PC-9 (cell line): ENCODE results near the gene WNK2. TPM values are rescaled to one million over a fixed set of nuclear protein-coding genes. Genes with fewer than 3 reads are reported as not detected.
"Not testable (repeated sequence)": the region's sequence is repeated elsewhere in the genome, so short reads cannot be mapped to it uniquely, and the experiment has no call there.

Source experiments
- BruUV-seq: library from RNA; stranded (reverse); fragments of 400-500 nt; replicated peaks from 2 replicates; lab custom pipeline; 2021; lab: Mats Ljungman, UMichigan
- CTCF ChIA-PET: fragments of 300-600 bp; sonication (Branson Sonifier 250); formaldehyde crosslinking; loops from one replicate; lab custom pipeline; 2022; ENCODE audit warnings: antibody characterized with exemption; lab: Charles Lee
- POLR2A ChIA-PET: fragments of 300-600 bp; sonication (Branson Sonifier 250); formaldehyde crosslinking; loops from one replicate; lab custom pipeline; 2022; ENCODE audit warnings: antibody characterized with exemption; ENCODE audit not compliant: unreplicated experiment; lab: Charles Lee
- DNase-seq, 2 experiments: peaks; one replicate each; pipeline versions ENCODE4 v3.0.0 to v3.0.0-alpha.2; 2015 to 2022; ENCODE audit warnings: mixed read lengths in 1 of 2
- H2AFZ ChIP-seq: fragments of 200-600 bp; sonication (generic); 2 replicates; pipeline ENCODE4 v1.8.1; 2017; ENCODE audit warnings: antibody characterized with exemption
- H3F3A ChIP-seq: fragments of 200-600 bp; sonication (generic); 2 replicates; pipeline ENCODE4 v1.8.1; 2017; ENCODE audit warnings: antibody characterized with exemption, mild to moderate bottlenecking, low read depth; ENCODE audit not compliant: insufficient read depth
- H3K27ac ChIP-seq: fragments of 200-600 bp; sonication (generic); 2 replicates; pipeline ENCODE4 v1.6.1; 2016; ENCODE audit warnings: mixed run types
- H3K27me3 ChIP-seq: fragments of 200-600 bp; sonication (generic); 2 replicates; pipeline ENCODE4 v1.6.1; 2016; ENCODE audit warnings: low read depth, mixed run types; ENCODE audit not compliant: insufficient read depth
- H3K36me3 ChIP-seq: fragments of 200-600 bp; sonication (generic); 2 replicates; pipeline ENCODE4 v1.6.1; 2016; ENCODE audit warnings: low read depth, mixed run types
- H3K4me1 ChIP-seq: fragments of 200-600 bp; sonication (generic); replicated peaks from 2 replicates; pipeline ENCODE4 v1.6.1; 2016; ENCODE audit warnings: mixed run types; ENCODE audit not compliant: insufficient read depth
- H3K4me2 ChIP-seq: fragments of 200-600 bp; sonication (generic); 2 replicates; pipeline ENCODE4 v1.6.1; 2017; ENCODE audit warnings: mixed run types
- H3K4me3 ChIP-seq: fragments of 200-600 bp; sonication (generic); 2 replicates; pipeline ENCODE4 v1.6.1; 2016; ENCODE audit warnings: mixed run types
- H3K79me2 ChIP-seq: fragments of 200-600 bp; sonication (generic); 2 replicates; pipeline ENCODE4 v1.6.1; 2017; ENCODE audit warnings: low read depth, mixed run types
- H3K9me2 ChIP-seq: fragments of 200-600 bp; sonication (generic); 2 replicates; pipeline ENCODE4 v1.8.1; 2017; ENCODE audit warnings: mild to moderate bottlenecking; ENCODE audit not compliant: insufficient read depth
- H3K9me3 ChIP-seq: fragments of 200-600 bp; sonication (generic); 2 replicates; pipeline ENCODE4 v1.8.1; 2016; ENCODE audit warnings: low read depth; ENCODE audit not compliant: insufficient read depth
- H4K20me1 ChIP-seq: fragments of 200-600 bp; sonication (generic); 2 replicates; pipeline ENCODE4 v1.8.1; 2017; ENCODE audit not compliant: insufficient read depth
- CTCF ChIP-seq: fragments of 200-600 bp; sonication (generic); conservative IDR thresholded peaks from 2 replicates; pipeline ENCODE4 v1.6.1; 2017; ENCODE audit warnings: mixed run types, antibody characterized with exemption, mild to moderate bottlenecking, moderate library complexity
- EZH2 ChIP-seq: fragments of 200-600 bp; sonication (generic); IDR thresholded peaks from 2 replicates; pipeline ENCODE4 v1.8.0; 2017; ENCODE audit warnings: antibody characterized with exemption, low read depth
- intact Hi-C: fragments of 100-400 bp; cut with micrococcal nuclease; formaldehyde crosslinking; loops from one replicate; pipeline ENCODE4 v1.10.0; 2022; ENCODE audit not compliant: unreplicated experiment
- total RNA-seq: library from RNA; stranded (reverse); gene quantifications from 2 replicates; pipeline ENCODE4 v1.2.3, GENCODE V29; 2021

The WNK2 gene
- total RNA-seq, 1 experiment from 2014 or later: 44.6 TPM

- H3K27ac ChIP-seq: peak overlapping the region; percentile 65
- peak overlapping the region; percentile 24 for H3K4me2 ChIP-seq
- H4K20me1 ChIP-seq: no peaks in the 10 kb centered on the region
- intact Hi-C loops: no loop called here
- BruUV-seq: no TSS peak
- TF ChIP-seq CTCF (no peak), EZH2 (no peak)
- no peak overlapping the region for H2AFZ ChIP-seq
- no peak overlapping the region for H3K4me3 ChIP-seq
- ChIA-PET POLR2A (interaction anchor here (0.6 to 0.7 kb wide), 3 partner anchors 100 to 365 kb away, joined by 3 to 14 read pairs (median 11); no protein-coding TSS in a partner anchor), CTCF (interaction anchor here (0.6 kb wide), 1 partner anchor 16 kb away, joined by 4 read pairs; no protein-coding TSS in a partner anchor)
- H3F3A ChIP-seq: peaks cover 17% of the 10 kb centered on the region
- peaks cover 19% of the 10 kb centered on the region for H3K4me1 ChIP-seq
- H3K36me3 ChIP-seq: no peaks in the 10 kb centered on the region
- H3K9me3 ChIP-seq: no peaks in the 10 kb centered on the region
- no peaks in the 10 kb centered on the region for H3K27me3 ChIP-seq
- no peaks in the 10 kb centered on the region for H3K9me2 ChIP-seq
- no peaks in the 10 kb centered on the region for H3K79me2 ChIP-seq
- DNase-seq: peak; percentile 10 to 91
Observed at GRCh38 chr9:93354451-93354850, 170.5 kb downstream of the WNK2 start.

GRCh38 chr9:93355827-93356226 lies 171.9 kb downstream of the WNK2 start:
- Histone ChIP-seq H3K27ac (no peak overlapping the region), H3K4me1 (peaks cover 19% of the 10 kb centered on the region), H3K79me2 (no peaks in the 10 kb centered on the region), H3K4me3 (no peak overlapping the region), H3K9me2 (no peaks in the 10 kb centered on the region), H3K4me2 (no peak overlapping the region), H3K36me3 (no peaks in the 10 kb centered on the region), H3F3A (peaks cover 17% of the 10 kb centered on the region), H3K27me3 (no peaks in the 10 kb centered on the region), H2AFZ (no peak overlapping the region), H4K20me1 (no peaks in the 10 kb centered on the region), H3K9me3 (peaks cover 7% of the 10 kb centered on the region; the same call in 1 of the 2 replicates)
- POLR2A ChIA-PET: no interaction called here
- BruUV-seq: no TSS peak
- CTCF ChIA-PET: no interaction called here
- no peak for DNase-seq
- intact Hi-C loops: no loop called here
- no peak for TF ChIP-seq EZH2
- no peak for TF ChIP-seq CTCF

GRCh38 chr9:93357649-93358048 lies 173.7 kb downstream of the WNK2 start:
- POLR2A ChIA-PET: no interaction called here
- H3K4me3 ChIP-seq: no peak overlapping the region
- H3K27ac ChIP-seq: no peak overlapping the region
- DNase-seq: no peak
- H3K4me2 ChIP-seq: no peak overlapping the region
- H2AFZ ChIP-seq: no peak overlapping the region
- CTCF ChIA-PET: interaction anchor here (0.5 kb wide), 1 partner anchor 395 kb away, joined by 5 read pairs; no protein-coding TSS in a partner anchor
- no peaks in the 10 kb centered on the region for H3K79me2 ChIP-seq
- H3K36me3 ChIP-seq: no peaks in the 10 kb centered on the region
- no peaks in the 10 kb centered on the region for H3K9me2 ChIP-seq
- intact Hi-C loops: no loop called here
- H3K4me1 ChIP-seq: peaks cover 19% of the 10 kb centered on the region
- TF ChIP-seq EZH2 (no peak), CTCF (no peak)
- H4K20me1 ChIP-seq: no peaks in the 10 kb centered on the region
- peaks cover 7% of the 10 kb centered on the region for H3K9me3 ChIP-seq
- peaks cover 17% of the 10 kb centered on the region for H3F3A ChIP-seq
- BruUV-seq: no TSS peak
- H3K27me3 ChIP-seq: no peaks in the 10 kb centered on the region

- H3K9me3 ChIP-seq, H3K36me3 ChIP-seq, CTCF ChIA-PET, H3K4me1 ChIP-seq, H3K27ac ChIP-seq, H3K27me3 ChIP-seq, H3K9me2 ChIP-seq, H2AFZ ChIP-seq, H4K20me1 ChIP-seq, H3F3A ChIP-seq, H3K79me2 ChIP-seq, H3K4me2 ChIP-seq, POLR2A ChIA-PET, BruUV-seq, intact Hi-C loops, H3K4me3 ChIP-seq, DNase-seq: not testable (repeated sequence)
Observed at GRCh38 chr9:93359907-93360306, 176.0 kb downstream of the WNK2 start.
